Breast epithelium (tissue), 3 donors: ENCODE measurements around the gene SKAP2.

Experiments used
- CTCF ChIP-seq, 3 donors: fragments of 450-650 bp; IDR thresholded peaks; one replicate each; pipeline ENCODE4 v1.5.1; 2016 to 2017; ENCODE audit warnings: antibody characterized with exemption in 3 of 3, mild to moderate bottlenecking in 3 of 3, moderate library complexity in 3 of 3
- POLR2A ChIP-seq: fragments of 450-650 bp; IDR thresholded peaks from one replicate; pipeline ENCODE4 v1.6.1; 2016; ENCODE audit warnings: antibody characterized with exemption, mild to moderate bottlenecking, moderate library complexity
- POLR2AphosphoS5 ChIP-seq, 3 donors: sonication (generic); formaldehyde crosslinking; IDR thresholded peaks; one replicate each; pipeline ENCODE4 v1.6.1; 2017; ENCODE audit warnings: antibody characterized with exemption in 3 of 3

GRCh38 chr7:26858735-26859134 is 5.7 kb downstream of the SKAP2 start:
- no peak for TF ChIP-seq CTCF (IDR thresholded peaks at IDR 0.05)
- no peak for TF ChIP-seq POLR2A
- TF ChIP-seq POLR2AphosphoS5 (IDR thresholded peaks at IDR 0.05), result no peak
